Stimulated activated CD4-positive, alpha-beta T cell treated with anti-CD3 and anti-CD28 coated beads, TNF-alpha, amount 100 ng/mL, for 4 hours (primary cell): ENCODE data around the gene BIRC3.
"Not testable (repeated sequence)": the region's sequence is repeated elsewhere in the genome, so short reads cannot be mapped to it uniquely, and the experiment has no call there.

ENCODE experiments used
- DNase-seq, 3 experiments: peaks; one replicate each; pipeline ENCODE4 v3.0.0-alpha.2; 2020; ENCODE audit warnings: low read depth in 3 of 3

BIRC3 gene

GRCh38 chr11:102323542-102324251, 6.4 kb downstream of the BIRC3 start:
- DNase-seq, result no peak

GRCh38 chr11:102325088-102325487, 7.8 kb downstream of the BIRC3 start:
- no peak for DNase-seq

GRCh38 chr11:102328748-102329147, 11.5 kb downstream of the BIRC3 start:
- no peak for DNase-seq

- DNase-seq, result no peak
Measured at GRCh38 chr11:102330231-102330630, 12.9 kb downstream of the BIRC3 start.

- no peak for DNase-seq
Measured at GRCh38 chr11:102331341-102331740, 14.1 kb downstream of the BIRC3 start.

- no peak for DNase-seq
Measured at GRCh38 chr11:102332611-102332994, 15.3 kb downstream of the BIRC3 start.

- DNase-seq, result no peak
Measured at GRCh38 chr11:102338479-102339010, 21.3 kb downstream of the BIRC3 start.

- not testable (repeated sequence) for DNase-seq
Measured at GRCh38 chr11:102341311-102341710, 24.0 kb downstream of the BIRC3 start.

GRCh38 chr11:102341844-102342318, 24.6 kb downstream of the BIRC3 start:
- peak in 2 of 3 experiments; percentile 43 to 62 for DNase-seq

- DNase-seq, result no peak
Measured at GRCh38 chr11:102343809-102344208, 26.5 kb downstream of the BIRC3 start.

- no peak for DNase-seq
Measured at GRCh38 chr11:102345904-102346303, 28.6 kb downstream of the BIRC3 start.

GRCh38 chr11:102346456-102346747, 29.1 kb downstream of the BIRC3 start:
- no peak for DNase-seq

GRCh38 chr11:102346748-102347461, 29.6 kb downstream of the BIRC3 start, which contains the start of gene BIRC2:
TSS of gene BIRC2 (plus strand) at chr11:102347214. CDS start at chr11:102349855, 2,641 bp downstream.
- DNase-seq, result peak; percentile 87 to 95 (median 89)

GRCh38 chr11:102347462-102348370, 30.4 kb downstream of the BIRC3 start:
- DNase-seq, result no peak

- DNase-seq, result no peak
Measured at GRCh38 chr11:102357116-102357515, 39.8 kb downstream of the BIRC3 start.

- no peak for DNase-seq
Measured at GRCh38 chr11:102359372-102359771, 42.1 kb downstream of the BIRC3 start.

- DNase-seq, result no peak
Measured at GRCh38 chr11:102360681-102361080, 43.4 kb downstream of the BIRC3 start.

- DNase-seq, result no peak
Measured at GRCh38 chr11:102361086-102362031, 44.1 kb downstream of the BIRC3 start.

GRCh38 chr11:102364991-102365390, 47.7 kb downstream of the BIRC3 start:
- DNase-seq, result no peak

- no peak for DNase-seq
Measured at GRCh38 chr11:102367364-102367763, 50.1 kb downstream of the BIRC3 start.

GRCh38 chr11:102368472-102368871, 51.2 kb downstream of the BIRC3 start:
- no peak for DNase-seq
